ENCODE measurements around the gene CFAP46.

GRCh38 chr10:132866601-132867381, 75.6 kb downstream of the CFAP46 start:
- TF ChIP-seq ZBTB33 (IDR thresholded peaks at IDR 0.05) (no peak), SP1 (IDR thresholded peaks at IDR 0.05; ENCODE audit: low read depth, low read length) (no peak), CEBPB (IDR thresholded peaks at IDR 0.05; ENCODE audit: borderline replicate concordance in 1 of 2, low read depth in 2 of 2, low read length in 2 of 2) (no peak), JUNB (IDR thresholded peaks at IDR 0.05) (no peak)
